GM13977 (cell line): ENCODE results near the gene NAPA.
"Not testable (repeated sequence)": the region's sequence is repeated elsewhere in the genome, so short reads cannot be mapped to it uniquely, and the experiment has no call there.

Experiments
- DNase-seq: peaks from one replicate; pipeline ENCODE4 v3.0.0; 2012; ENCODE audit warnings: low spot score
- in situ Hi-C: fragments of 300-500 bp; cut with MboI; formaldehyde crosslinking; loops from one replicate; pipeline ENCODE4 v1.12.0; 2022; ENCODE audit warnings: low sequenced_read_pairs, low pct_unique_long_range_greater_than_20kb, mixed read lengths, inconsistent platforms; ENCODE audit not compliant: unreplicated experiment
- TF ChIP-seq, protein P1 (sequence below): IDR thresholded peaks from 2 replicates; pipeline ENCODE4 v1.5.1; 2012; ENCODE audit warnings: mild to moderate bottlenecking, control low read depth; ENCODE audit not compliant: insufficient read depth; ENCODE audit errors: extremely low read depth, missing control alignments

NAPA gene

DNA sequence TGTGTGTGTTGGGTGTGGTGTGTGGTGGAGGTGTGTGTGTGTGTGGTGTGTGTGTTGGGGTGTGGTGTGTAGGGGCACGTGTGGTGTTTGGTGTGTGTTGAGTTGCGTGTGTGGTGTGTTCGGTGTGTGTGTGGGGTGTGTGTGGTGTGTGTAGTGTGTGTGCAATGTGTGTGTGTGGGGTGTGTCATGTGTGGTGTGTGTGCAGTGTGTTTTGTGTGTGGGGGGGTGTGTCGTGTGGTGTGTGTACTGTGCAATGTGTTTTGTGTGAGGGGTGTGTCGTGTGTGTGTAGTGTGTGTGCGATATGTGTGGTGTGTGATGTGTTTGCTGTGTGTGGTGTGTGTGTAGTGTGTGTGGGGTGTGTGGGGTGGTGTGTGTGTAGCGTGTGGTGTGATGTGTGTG lies 24.8 kb downstream of the NAPA start:
- in situ Hi-C loops, result no loop called here
- TF ChIP-seq, protein P1, sequence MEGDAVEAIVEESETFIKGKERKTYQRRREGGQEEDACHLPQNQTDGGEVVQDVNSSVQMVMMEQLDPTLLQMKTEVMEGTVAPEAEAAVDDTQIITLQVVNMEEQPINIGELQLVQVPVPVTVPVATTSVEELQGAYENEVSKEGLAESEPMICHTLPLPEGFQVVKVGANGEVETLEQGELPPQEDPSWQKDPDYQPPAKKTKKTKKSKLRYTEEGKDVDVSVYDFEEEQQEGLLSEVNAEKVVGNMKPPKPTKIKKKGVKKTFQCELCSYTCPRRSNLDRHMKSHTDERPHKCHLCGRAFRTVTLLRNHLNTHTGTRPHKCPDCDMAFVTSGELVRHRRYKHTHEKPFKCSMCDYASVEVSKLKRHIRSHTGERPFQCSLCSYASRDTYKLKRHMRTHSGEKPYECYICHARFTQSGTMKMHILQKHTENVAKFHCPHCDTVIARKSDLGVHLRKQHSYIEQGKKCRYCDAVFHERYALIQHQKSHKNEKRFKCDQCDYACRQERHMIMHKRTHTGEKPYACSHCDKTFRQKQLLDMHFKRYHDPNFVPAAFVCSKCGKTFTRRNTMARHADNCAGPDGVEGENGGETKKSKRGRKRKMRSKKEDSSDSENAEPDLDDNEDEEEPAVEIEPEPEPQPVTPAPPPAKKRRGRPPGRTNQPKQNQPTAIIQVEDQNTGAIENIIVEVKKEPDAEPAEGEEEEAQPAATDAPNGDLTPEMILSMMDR, result no peak
- no peak for DNase-seq

DNA sequence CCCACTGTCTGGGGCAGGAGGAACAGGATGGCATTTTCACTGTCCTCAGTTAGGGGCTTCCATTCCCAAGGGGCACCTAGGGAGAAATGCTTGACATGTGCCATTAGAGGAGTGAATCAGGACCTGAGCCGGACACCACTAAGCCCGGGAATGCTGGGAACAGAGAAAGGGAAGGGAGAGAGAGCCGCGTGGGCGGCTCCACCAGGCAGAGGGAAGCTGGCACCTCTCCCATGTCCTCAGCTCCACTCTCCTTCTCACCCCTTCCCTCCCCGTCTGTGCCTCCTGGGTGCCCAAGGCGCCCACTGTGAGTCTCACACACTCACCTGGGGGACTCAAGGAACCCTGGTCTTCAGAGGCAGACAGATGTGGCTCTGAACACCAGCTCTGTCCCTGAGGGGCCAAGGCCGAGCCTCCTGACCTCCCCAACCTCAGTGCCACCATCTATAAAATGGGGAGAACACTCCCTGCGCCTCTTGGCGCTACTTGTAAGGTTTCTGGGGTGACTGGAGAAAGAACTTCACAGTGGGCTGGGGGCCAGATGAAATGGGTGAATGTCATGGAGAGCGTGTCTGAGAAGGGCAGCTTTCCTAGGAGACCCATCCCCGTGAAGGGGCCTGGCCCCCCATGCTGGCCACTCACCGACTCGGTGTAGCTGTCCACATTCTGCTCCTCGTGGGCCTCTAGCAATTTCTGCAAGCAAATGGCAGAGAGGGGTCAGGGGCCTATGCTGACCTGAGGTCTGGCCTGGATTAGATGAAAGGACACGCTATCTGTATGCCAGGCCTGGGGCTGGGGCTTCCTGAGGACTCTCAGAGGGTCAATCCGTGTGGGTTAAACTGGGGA lies 25.6 kb downstream of the NAPA start:
- TF ChIP-seq, protein P1, result no peak
- in situ Hi-C loops, result no loop called here
- DNase-seq, result no peak

DNA sequence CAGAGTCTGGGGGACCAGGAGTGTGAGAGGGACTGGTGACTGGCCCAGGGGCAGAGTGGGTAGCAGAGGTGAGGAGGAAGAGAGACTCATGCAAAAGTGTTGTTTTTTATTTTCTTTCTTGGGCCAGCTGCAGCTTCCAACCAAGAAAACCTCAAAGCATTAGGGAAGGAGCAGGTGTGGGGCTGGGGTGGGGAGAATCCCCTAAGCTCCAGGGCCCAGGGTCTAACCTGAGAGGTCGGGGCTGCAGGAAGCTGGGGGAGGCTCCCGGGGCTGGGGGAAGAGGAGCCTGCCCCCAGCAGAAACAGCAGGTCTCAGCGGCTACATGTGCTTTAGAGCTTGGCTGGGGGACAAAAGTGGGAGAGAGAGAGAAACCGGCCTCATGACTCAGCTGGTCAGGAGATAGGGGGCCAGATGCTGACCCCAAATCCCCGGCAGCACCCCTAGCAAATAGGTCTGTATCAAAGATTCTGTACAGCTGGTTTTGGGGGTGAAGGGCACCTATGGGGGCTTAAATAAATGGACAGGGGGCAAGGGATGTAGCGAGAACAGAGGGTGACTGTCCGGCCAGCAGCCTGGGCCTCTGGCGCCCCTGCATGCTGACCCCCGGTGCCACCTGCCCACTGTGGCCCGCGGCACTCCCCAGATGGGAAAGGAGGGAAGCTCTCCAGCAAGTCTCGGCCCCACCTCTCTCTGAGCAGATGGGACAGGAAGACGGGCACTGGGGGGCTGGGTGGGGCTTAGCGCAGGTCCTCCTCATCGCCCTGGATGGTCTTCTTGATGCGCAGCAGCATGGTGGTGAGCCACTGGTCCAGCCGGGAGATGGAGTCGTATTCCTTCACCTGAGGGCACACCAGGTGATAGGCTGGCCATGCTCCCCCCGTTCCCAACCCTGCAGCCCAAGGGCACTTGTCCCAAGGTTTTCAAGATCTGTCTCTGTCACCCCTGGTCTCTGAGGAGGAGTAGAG lies 27.0 kb downstream of the NAPA start:
- DNase-seq, result no peak
- in situ Hi-C loops, result no loop called here
- TF ChIP-seq, protein P1, result no peak

DNA sequence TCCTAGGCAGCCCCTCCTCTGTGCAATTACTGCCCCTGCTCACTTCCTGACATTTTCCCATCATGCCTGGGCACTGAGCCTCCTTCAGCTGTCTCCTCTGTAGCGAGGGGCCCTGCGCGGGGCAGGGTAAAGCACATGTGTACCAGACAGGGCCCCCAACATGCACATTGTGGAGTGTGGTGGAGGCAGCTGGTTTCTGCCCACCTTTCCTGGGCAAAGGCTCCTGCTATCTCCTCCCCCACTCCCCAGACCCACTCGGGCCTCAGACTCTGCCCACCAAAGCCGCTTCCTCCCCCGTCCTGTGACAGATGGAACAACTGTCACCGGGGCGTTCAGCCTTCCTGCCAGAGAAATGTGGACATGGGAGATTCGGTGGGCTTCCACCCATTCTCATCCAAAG lies 28.0 kb downstream of the NAPA start:
- in situ Hi-C loops, result no loop called here
- DNase-seq, result no peak
- TF ChIP-seq, protein P1, result no peak

DNA sequence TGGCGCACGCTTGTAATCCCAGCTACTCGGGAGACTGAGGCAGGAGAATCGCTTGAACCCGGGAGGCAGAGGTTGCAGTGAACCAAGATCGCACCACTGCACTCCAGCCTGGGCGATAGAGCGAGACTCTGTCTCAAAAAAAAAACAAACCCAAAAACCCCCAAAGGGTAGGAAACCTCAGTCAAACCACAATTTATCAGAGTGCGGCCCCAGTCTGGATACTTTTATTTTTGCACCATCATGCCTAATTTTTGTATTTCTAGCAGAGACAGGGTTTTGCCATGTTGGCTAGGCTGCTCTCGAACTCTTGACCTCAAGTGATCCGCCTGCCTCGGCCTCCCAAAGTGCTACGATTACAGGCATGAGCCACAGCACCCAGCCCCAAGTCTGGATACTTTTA lies 28.6 kb downstream of the NAPA start:
- in situ Hi-C loops, DNase-seq: not testable (repeated sequence)

DNA sequence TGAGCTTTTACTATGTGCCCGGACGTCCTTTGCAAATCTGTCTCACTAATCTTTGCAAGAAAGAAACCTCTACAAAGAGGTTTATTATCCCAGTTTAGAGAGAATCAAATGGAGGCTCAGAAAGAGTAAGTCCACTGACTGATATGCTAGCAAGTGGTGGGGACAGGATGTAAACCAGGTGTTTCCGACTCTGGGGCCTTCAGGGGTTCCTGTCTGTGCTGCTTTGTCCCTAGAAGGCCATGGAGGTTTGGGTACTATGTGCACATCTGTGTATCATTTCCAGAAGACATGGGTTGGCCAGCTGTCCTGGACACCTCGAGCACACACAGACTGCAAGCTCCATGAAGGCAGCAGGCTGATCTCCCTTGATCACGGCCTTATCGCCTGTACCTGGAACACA lies 29.7 kb downstream of the NAPA start:
- TF ChIP-seq, protein P1, result no peak
- in situ Hi-C loops, result no loop called here
- DNase-seq, result no peak
